COLO668 (cell line): ENCODE results near the gene FAM156A.
"Not testable (repeated sequence)": the region's sequence is repeated elsewhere in the genome, so short reads cannot be mapped to it uniquely, and the experiment has no call there.

Experiments
- DNase-seq: peaks from one replicate; lab custom pipeline; 2025; ENCODE audit not compliant: unreplicated experiment; lab: John Stamatoyannopoulos, UW

Gene FAM156A

GRCh38 chrX:52906072-52906471 is 52.2 kb downstream of the FAM156A start:
- not testable (repeated sequence) for DNase-seq

GRCh38 chrX:52905531-52905930 is 52.8 kb downstream of the FAM156A start:
- DNase-seq: not testable (repeated sequence)
